GM23248 (cell line): Measurements from ENCODE around the gene RHBDF1.

Experiments used
- EZH2 ChIP-seq: fragments of 200-600 bp; sonication (generic); IDR thresholded peaks from 2 replicates; pipeline ENCODE4 v1.6.1; 2018; ENCODE audit warnings: antibody characterized with exemption, mild to moderate bottlenecking; ENCODE audit not compliant: insufficient read depth, poor library complexity, severe bottlenecking
- EZH2phosphoT487 ChIP-seq: fragments of 200-600 bp; sonication (generic); IDR thresholded peaks from 2 replicates; pipeline ENCODE4 v1.6.1; 2018; ENCODE audit warnings: antibody characterized with exemption, moderate library complexity, mild to moderate bottlenecking, low read depth; ENCODE audit not compliant: insufficient read depth

DNA sequence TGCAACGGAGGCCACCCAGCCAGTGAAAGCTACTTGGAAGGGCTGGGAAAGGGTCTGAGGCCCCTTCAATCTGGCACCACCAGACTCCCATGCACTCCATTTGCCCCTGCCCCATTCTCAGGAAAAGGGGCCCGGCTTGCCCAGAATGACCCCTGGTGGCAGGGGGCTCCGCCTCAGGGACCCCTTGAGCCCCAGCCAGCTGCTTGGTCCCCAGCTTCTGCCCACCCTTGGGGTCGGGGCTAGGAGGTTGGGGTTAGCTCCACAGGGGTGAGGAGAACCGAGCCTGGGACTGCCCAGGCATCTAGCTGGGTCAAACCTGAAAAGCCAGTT is 1.3 kb downstream of the RHBDF1 start:
- TF ChIP-seq EZH2 (no peak), EZH2phosphoT487 (no peak)
